Measurements from ENCODE around the gene MSX2. TPM values are rescaled to one million over a fixed set of nuclear protein-coding genes. Genes with fewer than 3 reads are reported as not detected.

MSX2 gene
- total RNA-seq, 1 donor from 2014 or later: 10.9 TPM

- no peak for DNase-seq
Measured at GRCh38 chr5:174775081-174775480, 50.7 kb downstream of the MSX2 start.

- DNase-seq: no peak
Measured at GRCh38 chr5:174777111-174777510, 52.7 kb downstream of the MSX2 start.

GRCh38 chr5:174777583-174777982 is 53.2 kb downstream of the MSX2 start:
- no peak for DNase-seq

Small RNA genes within 50 kb of the gene (small RNA-seq; reads per million reads assigned to genes)
- not detected for gene MIR4634 (ENCODE audit: low replicate concordance)

Data from skin of body (tissue), 3 donors.